Measurements from ENCODE around the gene KLRK1.
A peak's percentile ranks its signal among the peaks of the same experiment; 100 is the strongest.
"Not testable (repeated sequence)": the region's sequence is repeated elsewhere in the genome, so short reads cannot be mapped to it uniquely, and the experiment has no call there.

Gene KLRK1

GRCh38 chr12:10396176-10396575 lies 6.3 kb upstream of the KLRK1 start:
- DNase-seq; H3K9ac ChIP-seq (ENCODE audit: low read length); H3K4me2 ChIP-seq (ENCODE audit: low read length); H3K18ac ChIP-seq (ENCODE audit: low read length); H3K9me3 ChIP-seq (ENCODE audit: insufficient read depth, low read depth, low read length); H3K36me3 ChIP-seq (ENCODE audit: control insufficient read depth in 1 of 2, insufficient read depth in 2 of 2, low read length in 2 of 2); H4K12ac ChIP-seq (ENCODE audit: low read depth, low read length); H3K79me2 ChIP-seq (ENCODE audit: control insufficient read depth, insufficient read depth, low read length, poor library complexity); H3K4me3 ChIP-seq (ENCODE audit: low read depth, low read length); H3K79me1 ChIP-seq (ENCODE audit: low read length); H3K23ac ChIP-seq (ENCODE audit: low read length); H3K27me3 ChIP-seq (ENCODE audit: insufficient read depth, low read length); H3K4me1 ChIP-seq (ENCODE audit: control insufficient read depth in 1 of 2, insufficient read depth in 2 of 2, low read length in 2 of 2): not testable (repeated sequence)
- H3K27ac ChIP-seq (ENCODE audit: low read depth, low read length), result peak overlapping the region; percentile 8
- H2AK5ac ChIP-seq (ENCODE audit: low read length), result peak overlapping the region; percentile 76
- peak overlapping the region; percentile 35 for H2AFZ ChIP-seq (ENCODE audit: insufficient read depth, low read length, poor library complexity)
- H4K8ac ChIP-seq (ENCODE audit: low read depth, low read length), result peak overlapping the region; percentile 35
- peak overlapping the region; percentile 53 for H2BK120ac ChIP-seq (ENCODE audit: insufficient read depth, low read length, poor library complexity)
- peak overlapping the region; percentile 35 for H4K91ac ChIP-seq (ENCODE audit: low read depth, low read length)
- H2BK5ac ChIP-seq (ENCODE audit: low read depth, low read length, poor library complexity), result peak overlapping the region; percentile 57
- H3K4ac ChIP-seq (ENCODE audit: low read depth, low read length), result peak overlapping the region; percentile 10
- WGBS (ENCODE audit: extremely low coverage, insufficient coverage, insufficient read length), result 100% methylated on average over 1 of the region's 15 CpGs
- peak overlapping the region; percentile 89 for H2BK12ac ChIP-seq (ENCODE audit: low read length)
- peak overlapping the region; percentile 48 for H3K14ac ChIP-seq (ENCODE audit: low read length)

DNA sequence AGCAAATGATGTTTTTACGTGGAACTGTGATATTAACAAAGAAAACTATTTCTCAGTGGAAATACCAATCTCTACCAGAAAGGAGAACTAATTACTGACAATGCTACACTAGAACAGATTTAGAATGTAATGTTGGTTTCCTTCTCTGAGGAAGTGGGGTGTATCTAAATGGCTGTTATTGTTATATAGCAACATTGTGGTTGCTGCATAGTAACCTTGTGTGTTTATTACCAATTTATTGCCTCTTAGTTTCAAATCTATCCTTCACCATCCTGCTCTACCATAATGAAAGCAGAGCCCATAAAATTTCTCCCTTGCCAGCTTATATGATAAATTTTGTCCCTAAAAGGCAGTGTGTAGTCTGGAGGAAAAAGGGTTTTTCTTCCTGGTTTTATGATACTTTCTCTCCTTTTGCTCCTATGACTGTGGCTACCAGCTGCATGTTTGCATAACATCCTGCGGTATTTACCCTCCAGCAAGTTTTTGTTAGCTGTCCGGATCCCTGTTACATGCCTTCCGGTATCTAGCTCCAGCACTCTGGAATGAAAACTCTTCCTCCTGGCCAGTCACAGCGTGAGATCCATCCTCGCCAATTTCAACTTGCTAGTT lies 5.7 kb upstream of the KLRK1 start:
- H4K91ac ChIP-seq (ENCODE audit: low read depth, low read length), result no peak overlapping the region
- no peak overlapping the region for H2BK120ac ChIP-seq (ENCODE audit: insufficient read depth, low read length, poor library complexity)
- no peak overlapping the region for H4K12ac ChIP-seq (ENCODE audit: low read depth, low read length)
- peak overlapping the region; percentile 73 for H3K27ac ChIP-seq (ENCODE audit: low read depth, low read length)
- no peaks in the 10 kb centered on the region for H3K36me3 ChIP-seq (ENCODE audit: control insufficient read depth in 1 of 2, insufficient read depth in 2 of 2, low read length in 2 of 2)
- peaks cover 3% of the 10 kb centered on the region in 2 experiments for H3K4me1 ChIP-seq (ENCODE audit: control insufficient read depth in 1 of 2, insufficient read depth in 2 of 2, low read length in 2 of 2)
- DNase-seq, result peak; percentile 92 to 98
- no peak overlapping the region for H4K8ac ChIP-seq (ENCODE audit: low read depth, low read length)
- H3K4ac ChIP-seq (ENCODE audit: low read depth, low read length), result no peak overlapping the region
- no peak overlapping the region for H3K18ac ChIP-seq (ENCODE audit: low read length)
- peaks cover 8% of the 10 kb centered on the region for H3K79me1 ChIP-seq (ENCODE audit: low read length)
- no peak overlapping the region for H3K9ac ChIP-seq (ENCODE audit: low read length)
- H3K23ac ChIP-seq (ENCODE audit: low read length), result no peak overlapping the region
- no peaks in the 10 kb centered on the region for H3K27me3 ChIP-seq (ENCODE audit: insufficient read depth, low read length)
- H3K4me2 ChIP-seq (ENCODE audit: low read length), result no peak overlapping the region
- no peak overlapping the region for H3K4me3 ChIP-seq (ENCODE audit: low read depth, low read length)
- WGBS (ENCODE audit: extremely low coverage, insufficient coverage, insufficient read length), result no CpG with 5 or more reads among the region's 6 CpGs
- H3K9me3 ChIP-seq (ENCODE audit: insufficient read depth, low read depth, low read length), result no peaks in the 10 kb centered on the region
- H3K14ac ChIP-seq (ENCODE audit: low read length), result no peak overlapping the region
- no peak overlapping the region for H2AK5ac ChIP-seq (ENCODE audit: low read length)
- no peak overlapping the region for H2BK5ac ChIP-seq (ENCODE audit: low read depth, low read length, poor library complexity)
- H2BK12ac ChIP-seq (ENCODE audit: low read length), result no peak overlapping the region
- no peak overlapping the region for H2AFZ ChIP-seq (ENCODE audit: insufficient read depth, low read length, poor library complexity)
- H3K79me2 ChIP-seq (ENCODE audit: control insufficient read depth, insufficient read depth, low read length, poor library complexity), result no peaks in the 10 kb centered on the region

GRCh38 chr12:10394531-10395152 lies 4.8 kb upstream of the KLRK1 start:
- H3K23ac ChIP-seq (ENCODE audit: low read length); H3K4me3 ChIP-seq (ENCODE audit: low read depth, low read length); H4K12ac ChIP-seq (ENCODE audit: low read depth, low read length); H3K9ac ChIP-seq (ENCODE audit: low read length); H3K4me1 ChIP-seq (ENCODE audit: control insufficient read depth in 1 of 2, insufficient read depth in 2 of 2, low read length in 2 of 2); H3K9me3 ChIP-seq (ENCODE audit: insufficient read depth, low read depth, low read length); H3K79me2 ChIP-seq (ENCODE audit: control insufficient read depth, insufficient read depth, low read length, poor library complexity); H2BK5ac ChIP-seq (ENCODE audit: low read depth, low read length, poor library complexity); H3K79me1 ChIP-seq (ENCODE audit: low read length); H2AFZ ChIP-seq (ENCODE audit: insufficient read depth, low read length, poor library complexity); H3K36me3 ChIP-seq (ENCODE audit: control insufficient read depth in 1 of 2, insufficient read depth in 2 of 2, low read length in 2 of 2); H3K4ac ChIP-seq (ENCODE audit: low read depth, low read length); H4K8ac ChIP-seq (ENCODE audit: low read depth, low read length); H3K4me2 ChIP-seq (ENCODE audit: low read length); H3K27me3 ChIP-seq (ENCODE audit: insufficient read depth, low read length); H2AK5ac ChIP-seq (ENCODE audit: low read length); H3K18ac ChIP-seq (ENCODE audit: low read length); H3K14ac ChIP-seq (ENCODE audit: low read length): not testable (repeated sequence)
- peak overlapping the region; percentile 80 for H2BK120ac ChIP-seq (ENCODE audit: insufficient read depth, low read length, poor library complexity)
- WGBS (ENCODE audit: extremely low coverage, insufficient coverage, insufficient read length), result no CpG with 5 or more reads among the region's 11 CpGs
- H4K91ac ChIP-seq (ENCODE audit: low read depth, low read length), result peak overlapping the region; percentile 47
- H2BK12ac ChIP-seq (ENCODE audit: low read length), result peak overlapping the region; percentile 49
- DNase-seq, result peak in 1 of 2 donors; percentile 52
- peak overlapping the region; percentile 2 for H3K27ac ChIP-seq (ENCODE audit: low read depth, low read length)

DNA sequence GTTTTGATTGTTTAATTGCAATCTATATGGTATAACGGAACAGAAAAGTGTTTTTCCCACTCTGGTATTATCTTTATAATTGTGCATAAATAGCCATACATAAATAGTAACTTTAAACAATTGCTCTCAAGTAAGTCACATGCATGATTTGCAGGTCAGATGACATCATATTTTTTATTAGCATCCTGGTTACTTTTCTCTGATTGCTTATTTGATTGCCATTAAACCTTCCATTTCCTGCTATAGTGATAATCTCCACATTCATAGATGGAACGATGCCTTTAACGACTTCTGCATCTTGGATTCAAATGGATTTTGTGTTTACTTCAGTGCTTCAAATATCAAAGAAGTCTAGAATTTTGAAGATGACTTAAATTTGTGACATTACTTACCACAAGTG lies 3.5 kb upstream of the KLRK1 start:
- no peak overlapping the region for H3K9ac ChIP-seq (ENCODE audit: low read length)
- H4K91ac ChIP-seq (ENCODE audit: low read depth, low read length), result no peak overlapping the region
- H2AK5ac ChIP-seq (ENCODE audit: low read length), result no peak overlapping the region
- no peak overlapping the region for H3K4ac ChIP-seq (ENCODE audit: low read depth, low read length)
- H2AFZ ChIP-seq (ENCODE audit: insufficient read depth, low read length, poor library complexity), result no peak overlapping the region
- no peak overlapping the region for H3K4me3 ChIP-seq (ENCODE audit: low read depth, low read length)
- H2BK120ac ChIP-seq (ENCODE audit: insufficient read depth, low read length, poor library complexity), result no peak overlapping the region
- no peak overlapping the region for H3K27ac ChIP-seq (ENCODE audit: low read depth, low read length)
- no peaks in the 10 kb centered on the region for H3K9me3 ChIP-seq (ENCODE audit: insufficient read depth, low read depth, low read length)
- no peak overlapping the region for H3K18ac ChIP-seq (ENCODE audit: low read length)
- peaks cover 3% of the 10 kb centered on the region in 2 experiments for H3K4me1 ChIP-seq (ENCODE audit: control insufficient read depth in 1 of 2, insufficient read depth in 2 of 2, low read length in 2 of 2)
- H3K36me3 ChIP-seq (ENCODE audit: control insufficient read depth in 1 of 2, insufficient read depth in 2 of 2, low read length in 2 of 2), result no peaks in the 10 kb centered on the region
- H3K23ac ChIP-seq (ENCODE audit: low read length), result no peak overlapping the region
- no peak overlapping the region for H3K14ac ChIP-seq (ENCODE audit: low read length)
- H3K27me3 ChIP-seq (ENCODE audit: insufficient read depth, low read length), result no peaks in the 10 kb centered on the region
- H2BK12ac ChIP-seq (ENCODE audit: low read length), result no peak overlapping the region
- no peak overlapping the region for H4K12ac ChIP-seq (ENCODE audit: low read depth, low read length)
- no peak overlapping the region for H4K8ac ChIP-seq (ENCODE audit: low read depth, low read length)
- H2BK5ac ChIP-seq (ENCODE audit: low read depth, low read length, poor library complexity), result no peak overlapping the region
- no CpG with 5 or more reads among the region's 3 CpGs for WGBS (ENCODE audit: extremely low coverage, insufficient coverage, insufficient read length)
- no peak for DNase-seq
- no peaks in the 10 kb centered on the region for H3K79me2 ChIP-seq (ENCODE audit: control insufficient read depth, insufficient read depth, low read length, poor library complexity)
- H3K4me2 ChIP-seq (ENCODE audit: low read length), result no peak overlapping the region
- H3K79me1 ChIP-seq (ENCODE audit: low read length), result peaks cover 8% of the 10 kb centered on the region

Measured in trophoblast cell (in vitro differentiated cells and primary cell).